A549 (cell line): Measurements from ENCODE around the gene NXNL2.

Experiments used
- BHLHE40 ChIP-seq: IDR thresholded peaks from 2 replicates; pipeline ENCODE4 v1.6.1; 2012; ENCODE audit warnings: low read depth, low read length, inconsistent platforms
- CHD2 ChIP-seq: fragments of 150-350 bp; IDR thresholded peaks from 2 replicates; pipeline ENCODE4 v1.6.1; 2014; ENCODE audit warnings: low read length; ENCODE audit not compliant: partially characterized antibody
- CTCF ChIP-seq: fragments of >200 bp; sonication (Bioruptor Twin); formaldehyde crosslinking; IDR thresholded peaks from 3 replicates; pipeline ENCODE4 v1.5.1; 2016
- POLR2A ChIP-seq: IDR thresholded peaks from 2 replicates; pipeline ENCODE4 v1.6.1; 2012; ENCODE audit warnings: mild to moderate bottlenecking, low read length
- REST ChIP-seq: fragments of 200-600 bp; sonication (generic); IDR thresholded peaks from 2 replicates; pipeline ENCODE4 v1.6.1; 2016; ENCODE audit warnings: antibody characterized with exemption, mild to moderate bottlenecking, moderate library complexity
- SMC3 ChIP-seq: fragments of >200 bp; sonication (Bioruptor Twin); formaldehyde crosslinking; IDR thresholded peaks from 3 replicates; pipeline ENCODE4 v1.6.1; 2018; ENCODE audit warnings: inconsistent platforms
- ZFP36 ChIP-seq: fragments of 450-650 bp; IDR thresholded peaks from 2 replicates; pipeline ENCODE4 v1.6.1; 2014; ENCODE audit warnings: borderline replicate concordance; ENCODE audit not compliant: partially characterized antibody

GRCh38 chr9:88503845-88504764 is 30.9 kb upstream of the NXNL2 start:
- TF ChIP-seq CHD2 (no peak), BHLHE40 (no peak), SMC3 (no peak), CTCF (no peak), ZFP36 (no peak), POLR2A (no peak), REST (no peak)
